HepG2 (cell line): ENCODE results near the gene FITM2. TPM values are rescaled to one million over a fixed set of nuclear protein-coding genes. Genes with fewer than 3 reads are reported as not detected.

Experiments used
- FOXA3 ChIP-seq: IDR thresholded peaks from 2 replicates; pipeline ENCODE4 v1.6.1; 2016; ENCODE audit warnings: missing genetic modification reagents, missing compliant biosample characterization
- HNF4G ChIP-seq, 2 experiments: sonication (generic) in 1 of 2; formaldehyde crosslinking in 1 of 2; IDR thresholded peaks; 2 replicates each; pipeline versions ENCODE4 v1.4.0 to v1.6.1; 2011 to 2020; ENCODE audit warnings: borderline replicate concordance in 2 of 2, low read depth in 2 of 2, mild to moderate bottlenecking in 2 of 2, low read length in 1 of 2, missing genetic modification reagents in 1 of 2, moderate library complexity in 1 of 2
- MED1 ChIP-seq: sonication (generic); formaldehyde crosslinking; IDR thresholded peaks from 2 replicates; pipeline ENCODE4 v1.4.0; 2020; ENCODE audit warnings: missing genetic modification reagents
- MEF2D ChIP-seq: sonication (generic); formaldehyde crosslinking; IDR thresholded peaks from 2 replicates; pipeline ENCODE4 v1.5.1; 2020; ENCODE audit warnings: mild to moderate bottlenecking, missing genetic modification reagents
- MZF1 ChIP-seq: sonication (generic); formaldehyde crosslinking; IDR thresholded peaks from 2 replicates; pipeline ENCODE4 v1.8.1; 2023; ENCODE audit warnings: mild to moderate bottlenecking, missing genetic modification reagents, borderline replicate concordance
- NFE2 ChIP-seq: sonication (generic); formaldehyde crosslinking; IDR thresholded peaks from 2 replicates; pipeline ENCODE4 v1.4.0; 2020; ENCODE audit warnings: missing genetic modification reagents
- NFRKB ChIP-seq: fragments of 450-650 bp; IDR thresholded peaks from 2 replicates; pipeline ENCODE4 v1.6.1; 2017
- TCF12 ChIP-seq, 2 experiments: fragments of 450-650 bp in 1 of 2; sonication (generic) in 1 of 2; formaldehyde crosslinking in 1 of 2; IDR thresholded peaks; 2 replicates each; pipeline versions ENCODE4 v1.6.1 to v1.8.0; 2017 to 2022; ENCODE audit warnings: antibody characterized with exemption in 1 of 2, mild to moderate bottlenecking in 1 of 2, missing genetic modification reagents in 1 of 2, moderate library complexity in 1 of 2
- U2AF1 ChIP-seq: fragments of 200-400 bp; formaldehyde crosslinking; optimal IDR thresholded peaks from 2 replicates; pipeline ENCODE3; 2017; ENCODE audit warnings: mild to moderate bottlenecking, low read depth, low read length
- ZFP62 ChIP-seq: sonication (generic); formaldehyde crosslinking; IDR thresholded peaks from 2 replicates; pipeline ENCODE4 v1.4.0; 2020; ENCODE audit warnings: missing genetic modification reagents
- ZNF367 ChIP-seq: sonication (generic); formaldehyde crosslinking; IDR thresholded peaks from 2 replicates; pipeline ENCODE4 v1.4.0; 2020; ENCODE audit warnings: missing genetic modification reagents, borderline replicate concordance
- polyA plus RNA-seq, 8 experiments: library from polyadenylated mRNA; depleted of rRNA in 3 of 8; stranded (reverse) in 7 of 8; unstranded in 1 of 8; fragments of >200 nt; fragmentation: Illumina TruSeq in 4 of 8; extraction: Trizol in 4 of 8; gene quantifications; 2 replicates each; pipeline versions ENCODE4 v1.2.1 to v1.2.3, GENCODE V29; 2011 to 2016; ENCODE audit warnings: low read depth in 4 of 8, missing spikeins in 1 of 8, mixed read lengths in 1 of 8; ENCODE audit not compliant: insufficient read depth in 1 of 8
- total RNA-seq, 5 experiments: library from RNA; depleted of rRNA; stranded (reverse); fragments of >200 nt; fragmentation: Illumina TruSeq; extraction: Trizol; gene quantifications; 2 replicates each; pipeline ENCODE4 v1.2.3, GENCODE V29; 2016; ENCODE audit warnings: low read depth in 1 of 5
- TF ChIP-seq, protein P1 (sequence below), 2 experiments: IDR thresholded peaks; 2 replicates each; pipeline ENCODE4 v1.6.1; 2011 to 2012; ENCODE audit warnings: low read length in 2 of 2, borderline replicate concordance in 1 of 2, low read depth in 1 of 2, mild to moderate bottlenecking in 1 of 2, moderate library complexity in 1 of 2
- TF ChIP-seq, protein P2 (sequence below): sonication (generic); formaldehyde crosslinking; IDR thresholded peaks from 2 replicates; pipeline ENCODE4 v1.4.0; 2020; ENCODE audit warnings: mild to moderate bottlenecking, low read depth, missing genetic modification reagents
- TF ChIP-seq, protein P3 (sequence below): sonication (generic); formaldehyde crosslinking; IDR thresholded peaks from 2 replicates; pipeline ENCODE4 v1.4.0; 2020; ENCODE audit warnings: missing genetic modification reagents, mild to moderate bottlenecking, borderline replicate concordance
- TF ChIP-seq, protein P4 (sequence below): sonication (generic); formaldehyde crosslinking; IDR thresholded peaks from 2 replicates; pipeline ENCODE4 v1.4.0; 2020; ENCODE audit warnings: missing genetic modification reagents, mild to moderate bottlenecking, borderline replicate concordance
- TF ChIP-seq, protein P5 (sequence below): sonication (generic); IDR thresholded peaks from 2 replicates; pipeline ENCODE4 v1.6.1; 2016; ENCODE audit warnings: low read depth, borderline replicate concordance

Gene FITM2
- total and polyA plus RNA-seq, 2 of the 13 experiments (the other 11 are each of a cell fraction or from before 2014, with no cell fraction given) = 9.6 to 24.5 TPM

DNA sequence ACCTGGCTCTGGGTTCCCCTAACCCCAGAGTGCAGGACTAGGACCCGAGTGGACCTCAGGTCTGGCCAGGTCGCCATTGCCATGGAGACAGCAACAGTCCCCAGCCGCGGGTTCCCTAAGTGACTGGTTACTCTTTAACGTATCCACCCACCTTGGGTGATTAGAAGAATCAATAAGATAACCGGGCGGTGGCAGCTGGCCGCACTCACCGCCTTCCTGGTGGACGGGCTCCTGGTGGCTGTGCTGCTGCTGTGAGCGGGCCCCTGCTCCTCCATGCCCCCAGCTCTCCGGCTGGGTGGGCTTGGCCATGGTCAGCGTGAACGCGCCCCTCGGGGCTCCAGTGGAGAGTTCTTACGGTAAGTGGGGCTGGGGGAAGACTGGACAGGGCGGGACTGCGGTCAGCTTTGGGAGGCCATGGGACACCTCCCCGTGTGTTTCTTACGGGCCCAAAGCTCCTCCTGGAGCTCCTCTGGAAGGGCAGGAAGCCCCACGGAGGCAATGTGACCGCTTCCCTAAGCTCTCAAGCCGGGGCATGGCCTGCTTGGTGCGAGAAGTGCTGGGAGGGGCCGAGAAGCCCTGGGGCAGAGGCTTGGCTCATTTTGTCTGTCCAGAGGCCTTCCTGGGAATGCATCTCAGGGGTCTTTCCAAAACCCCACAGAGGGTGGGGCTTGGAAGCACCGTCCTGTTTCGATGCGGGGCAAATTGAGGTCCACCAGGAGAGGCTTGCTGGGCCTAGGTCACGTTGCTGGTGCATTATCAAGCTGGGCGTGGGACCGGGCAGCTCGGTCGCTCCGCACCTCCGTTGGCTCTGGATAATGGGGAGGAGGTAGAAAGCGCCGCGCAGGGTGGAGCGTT is 44.7 kb upstream of the FITM2 start, which contains the start of gene HNF4A (continued):
- TF ChIP-seq, protein P1, sequence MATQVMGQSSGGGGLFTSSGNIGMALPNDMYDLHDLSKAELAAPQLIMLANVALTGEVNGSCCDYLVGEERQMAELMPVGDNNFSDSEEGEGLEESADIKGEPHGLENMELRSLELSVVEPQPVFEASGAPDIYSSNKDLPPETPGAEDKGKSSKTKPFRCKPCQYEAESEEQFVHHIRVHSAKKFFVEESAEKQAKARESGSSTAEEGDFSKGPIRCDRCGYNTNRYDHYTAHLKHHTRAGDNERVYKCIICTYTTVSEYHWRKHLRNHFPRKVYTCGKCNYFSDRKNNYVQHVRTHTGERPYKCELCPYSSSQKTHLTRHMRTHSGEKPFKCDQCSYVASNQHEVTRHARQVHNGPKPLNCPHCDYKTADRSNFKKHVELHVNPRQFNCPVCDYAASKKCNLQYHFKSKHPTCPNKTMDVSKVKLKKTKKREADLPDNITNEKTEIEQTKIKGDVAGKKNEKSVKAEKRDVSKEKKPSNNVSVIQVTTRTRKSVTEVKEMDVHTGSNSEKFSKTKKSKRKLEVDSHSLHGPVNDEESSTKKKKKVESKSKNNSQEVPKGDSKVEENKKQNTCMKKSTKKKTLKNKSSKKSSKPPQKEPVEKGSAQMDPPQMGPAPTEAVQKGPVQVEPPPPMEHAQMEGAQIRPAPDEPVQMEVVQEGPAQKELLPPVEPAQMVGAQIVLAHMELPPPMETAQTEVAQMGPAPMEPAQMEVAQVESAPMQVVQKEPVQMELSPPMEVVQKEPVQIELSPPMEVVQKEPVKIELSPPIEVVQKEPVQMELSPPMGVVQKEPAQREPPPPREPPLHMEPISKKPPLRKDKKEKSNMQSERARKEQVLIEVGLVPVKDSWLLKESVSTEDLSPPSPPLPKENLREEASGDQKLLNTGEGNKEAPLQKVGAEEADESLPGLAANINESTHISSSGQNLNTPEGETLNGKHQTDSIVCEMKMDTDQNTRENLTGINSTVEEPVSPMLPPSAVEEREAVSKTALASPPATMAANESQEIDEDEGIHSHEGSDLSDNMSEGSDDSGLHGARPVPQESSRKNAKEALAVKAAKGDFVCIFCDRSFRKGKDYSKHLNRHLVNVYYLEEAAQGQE (IDR thresholded peaks at IDR 0.05; ENCODE audit: borderline replicate concordance in 1 of 2, low read depth in 1 of 2, low read length in 2 of 2) = no peak; a peak in 2 of 4 replicates
- no peak for TF ChIP-seq ZFP62
- no peak for TF ChIP-seq MZF1 (CRISPR knock-in tag)
- TF ChIP-seq MEF2D (CRISPR knock-in tag) = peak; percentile 52; the same call in 1 of the 2 replicates
- 0 out of 2 replicates have a peak, but pooled peaks have one; percentile 71 for TF ChIP-seq ZNF367
- TF ChIP-seq FOXA3 (CRISPR knock-in tag) = peak; percentile 75
- TF ChIP-seq, protein P2, sequence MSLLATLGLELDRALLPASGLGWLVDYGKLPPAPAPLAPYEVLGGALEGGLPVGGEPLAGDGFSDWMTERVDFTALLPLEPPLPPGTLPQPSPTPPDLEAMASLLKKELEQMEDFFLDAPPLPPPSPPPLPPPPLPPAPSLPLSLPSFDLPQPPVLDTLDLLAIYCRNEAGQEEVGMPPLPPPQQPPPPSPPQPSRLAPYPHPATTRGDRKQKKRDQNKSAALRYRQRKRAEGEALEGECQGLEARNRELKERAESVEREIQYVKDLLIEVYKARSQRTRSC (CRISPR knock-in tag) = 0 out of 2 replicates have a peak, but pooled peaks have one; percentile 76
- TF ChIP-seq, protein P3, sequence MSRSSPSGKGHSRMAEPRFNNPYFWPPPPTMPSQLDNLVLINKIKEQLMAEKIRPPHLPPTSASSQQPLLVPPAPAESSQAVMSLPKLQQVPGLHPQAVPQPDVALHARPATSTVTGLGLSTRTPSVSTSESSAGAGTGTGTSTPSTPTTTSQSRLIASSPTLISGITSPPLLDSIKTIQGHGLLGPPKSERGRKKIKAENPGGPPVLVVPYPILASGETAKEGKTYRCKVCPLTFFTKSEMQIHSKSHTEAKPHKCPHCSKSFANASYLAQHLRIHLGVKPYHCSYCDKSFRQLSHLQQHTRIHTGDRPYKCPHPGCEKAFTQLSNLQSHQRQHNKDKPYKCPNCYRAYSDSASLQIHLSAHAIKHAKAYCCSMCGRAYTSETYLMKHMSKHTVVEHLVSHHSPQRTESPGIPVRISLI (CRISPR knock-in tag) = peak; percentile 61; the same call in 1 of the 2 replicates
- peak; percentile 90 for TF ChIP-seq MED1
- peak; percentile 93 for TF ChIP-seq U2AF1
- TF ChIP-seq HNF4G (IDR thresholded peaks at IDR 0.05; ENCODE audit: borderline replicate concordance, low read depth, low read length) = no peak
- peak; percentile 62; the same call in 1 of the 2 replicates for TF ChIP-seq HNF4G (CRISPR knock-in tag; IDR thresholded peaks at IDR 0.05; ENCODE audit: borderline replicate concordance, low read depth)
- no peak for TF ChIP-seq NFRKB
- no peak; the same call in 1 of the 2 replicates for TF ChIP-seq NFE2
- TF ChIP-seq, protein P4, sequence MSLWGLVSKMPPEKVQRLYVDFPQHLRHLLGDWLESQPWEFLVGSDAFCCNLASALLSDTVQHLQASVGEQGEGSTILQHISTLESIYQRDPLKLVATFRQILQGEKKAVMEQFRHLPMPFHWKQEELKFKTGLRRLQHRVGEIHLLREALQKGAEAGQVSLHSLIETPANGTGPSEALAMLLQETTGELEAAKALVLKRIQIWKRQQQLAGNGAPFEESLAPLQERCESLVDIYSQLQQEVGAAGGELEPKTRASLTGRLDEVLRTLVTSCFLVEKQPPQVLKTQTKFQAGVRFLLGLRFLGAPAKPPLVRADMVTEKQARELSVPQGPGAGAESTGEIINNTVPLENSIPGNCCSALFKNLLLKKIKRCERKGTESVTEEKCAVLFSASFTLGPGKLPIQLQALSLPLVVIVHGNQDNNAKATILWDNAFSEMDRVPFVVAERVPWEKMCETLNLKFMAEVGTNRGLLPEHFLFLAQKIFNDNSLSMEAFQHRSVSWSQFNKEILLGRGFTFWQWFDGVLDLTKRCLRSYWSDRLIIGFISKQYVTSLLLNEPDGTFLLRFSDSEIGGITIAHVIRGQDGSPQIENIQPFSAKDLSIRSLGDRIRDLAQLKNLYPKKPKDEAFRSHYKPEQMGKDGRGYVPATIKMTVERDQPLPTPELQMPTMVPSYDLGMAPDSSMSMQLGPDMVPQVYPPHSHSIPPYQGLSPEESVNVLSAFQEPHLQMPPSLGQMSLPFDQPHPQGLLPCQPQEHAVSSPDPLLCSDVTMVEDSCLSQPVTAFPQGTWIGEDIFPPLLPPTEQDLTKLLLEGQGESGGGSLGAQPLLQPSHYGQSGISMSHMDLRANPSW (CRISPR knock-in tag) = peak; percentile 83; the same call in 1 of the 2 replicates
- TF ChIP-seq TCF12 (IDR thresholded peaks at IDR 0.05) = no peak
- 0 out of 2 replicates have a peak, but pooled peaks have one; percentile 57 for TF ChIP-seq TCF12 (CRISPR knock-in tag; IDR thresholded peaks at IDR 0.05)
- TF ChIP-seq, protein P5, sequence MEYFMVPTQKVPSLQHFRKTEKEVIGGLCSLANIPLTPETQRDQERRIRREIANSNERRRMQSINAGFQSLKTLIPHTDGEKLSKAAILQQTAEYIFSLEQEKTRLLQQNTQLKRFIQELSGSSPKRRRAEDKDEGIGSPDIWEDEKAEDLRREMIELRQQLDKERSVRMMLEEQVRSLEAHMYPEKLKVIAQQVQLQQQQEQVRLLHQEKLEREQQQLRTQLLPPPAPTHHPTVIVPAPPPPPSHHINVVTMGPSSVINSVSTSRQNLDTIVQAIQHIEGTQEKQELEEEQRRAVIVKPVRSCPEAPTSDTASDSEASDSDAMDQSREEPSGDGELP = peak; percentile 96
